K562 (cell line): Measurements from ENCODE around the gene MRPS33. TPM values are rescaled to one million over a fixed set of nuclear protein-coding genes. Genes with fewer than 3 reads are reported as not detected.
A peak's percentile ranks its signal among the peaks of the same experiment; 100 is the strongest.

Experiments
- BACH1 ChIP-seq: fragments of 200-800 bp; sonication (Bioruptor generic); IDR thresholded peaks from 2 replicates; pipeline ENCODE4 v1.6.1; 2016; ENCODE audit warnings: missing genetic modification characterization, missing compliant biosample characterization
- DMBX1 ChIP-seq: fragments of 250-450 bp; sonication (Bioruptor Pico); IDR thresholded peaks from 2 replicates; pipeline ENCODE4 v1.8.0; 2022; ENCODE audit warnings: inconsistent platforms, mild to moderate bottlenecking, moderate library complexity, borderline replicate concordance
- EZH2 ChIP-seq: IDR thresholded peaks from 2 replicates; pipeline ENCODE4 v1.6.1; 2012; ENCODE audit warnings: low read depth, mild to moderate bottlenecking, inconsistent platforms, low read length, borderline replicate concordance
- GABPA ChIP-seq: fragments of 200-800 bp; sonication (Bioruptor generic); conservative IDR thresholded peaks from 2 replicates; pipeline ENCODE4 v1.6.1; 2016; ENCODE audit warnings: low read depth, missing genetic modification characterization, missing compliant biosample characterization
- HOMEZ ChIP-seq: fragments of 250-450 bp; sonication (Bioruptor Pico); IDR thresholded peaks from 2 replicates; pipeline ENCODE4 v1.4.0; 2020; ENCODE audit warnings: mild to moderate bottlenecking, moderate library complexity
- MAZ ChIP-seq, 2 experiments: fragments of 450-650 bp in 1 of 2; sonication (generic) in 1 of 2; formaldehyde crosslinking; IDR thresholded peaks in 1 of 2; conservative IDR thresholded peaks in 1 of 2; 2 replicates each; pipeline versions ENCODE4 v1.4.0 to v1.5.0; 2020; ENCODE audit warnings: mild to moderate bottlenecking in 1 of 2, missing genetic modification reagents in 1 of 2
- MCM5 ChIP-seq: fragments of 450-650 bp; IDR thresholded peaks from 2 replicates; pipeline ENCODE4 v1.6.1; 2016; ENCODE audit warnings: low read depth
- MTF1 ChIP-seq: fragments of 250-450 bp; sonication (Bioruptor Pico); IDR thresholded peaks from 2 replicates; pipeline ENCODE4 v1.9.0; 2021; ENCODE audit warnings: moderate library complexity, mild to moderate bottlenecking, inconsistent platforms, borderline replicate concordance
- PCBP2 ChIP-seq: fragments of 200-400 bp; formaldehyde crosslinking; IDR thresholded peaks from 2 replicates; pipeline ENCODE4 v1.6.1; 2018; ENCODE audit warnings: low read length, low read depth, mild to moderate bottlenecking, moderate library complexity; ENCODE audit not compliant: poor library complexity, severe bottlenecking
- SRSF3 ChIP-seq: fragments of 200-400 bp; formaldehyde crosslinking; IDR thresholded peaks from 2 replicates; pipeline ENCODE4 v1.6.1; 2016; ENCODE audit warnings: mild to moderate bottlenecking, low read length, moderate library complexity; ENCODE audit not compliant: insufficient read depth
- TBP ChIP-seq: optimal IDR thresholded peaks from 2 replicates; pipeline ENCODE3; 2011; ENCODE audit warnings: low read depth, low read length, improper control_type of control experiment
- TCF3 ChIP-seq: sonication (generic); formaldehyde crosslinking; IDR thresholded peaks from 2 replicates; pipeline ENCODE4 v1.4.0; 2020; ENCODE audit warnings: mild to moderate bottlenecking, missing genetic modification reagents
- TEAD4 ChIP-seq, 2 experiments: sonication (generic) in 1 of 2; formaldehyde crosslinking in 1 of 2; IDR thresholded peaks; 2 replicates each; pipeline versions ENCODE4 v1.6.1 to v1.8.0; 2012 to 2022; ENCODE audit warnings: borderline replicate concordance in 1 of 2, inconsistent platforms in 1 of 2, low read length in 1 of 2, mild to moderate bottlenecking in 1 of 2, missing genetic modification reagents in 1 of 2
- THRAP3 ChIP-seq: fragments of 450-650 bp; IDR thresholded peaks from 2 replicates; pipeline ENCODE4 v1.6.1; 2016; ENCODE audit warnings: mild to moderate bottlenecking, inconsistent platforms, borderline replicate concordance
- ZHX1 ChIP-seq: fragments of 150-350 bp; conservative IDR thresholded peaks from 2 replicates; pipeline ENCODE4 v1.6.1; 2014; ENCODE audit warnings: low read length
- ZNF707 ChIP-seq: fragments of 250-450 bp; sonication (Bioruptor Pico); conservative IDR thresholded peaks from 2 replicates; pipeline ENCODE4 v1.8.0; 2022; ENCODE audit warnings: inconsistent platforms, mild to moderate bottlenecking, moderate library complexity
- polyA plus RNA-seq, 8 experiments: library from polyadenylated mRNA; depleted of rRNA in 4 of 8; stranded (reverse) in 5 of 8; unstranded in 3 of 8; fragments of >200 nt; fragmentation: Nextera tagmentation in 2 of 8; fragmentation: Illumina TruSeq in 1 of 8; extraction: Ambion mirVana in 2 of 8; extraction: Trizol in 1 of 8; gene quantifications; 2 replicates each; pipeline versions ENCODE4 v1.2.1 to v1.2.3, GENCODE V29; 2011 to 2014; ENCODE audit warnings: inconsistent platforms in 1 of 8, missing spikeins in 1 of 8
- total RNA-seq, 7 experiments: library from RNA; depleted of rRNA in 6 of 7; stranded (reverse); fragments of >200 nt in 6 of 7; fragmentation: Illumina TruSeq in 2 of 7; extraction: Trizol in 2 of 7; gene quantifications; 2 replicates each; pipeline versions ENCODE4 v1.2.1 to v1.2.3, GENCODE V29; 2011 to 2021; ENCODE audit warnings: low replicate concordance in 1 of 7
- TF ChIP-seq, protein P1 (sequence below): fragments of 250-450 bp; sonication (Bioruptor Pico); IDR thresholded peaks from 2 replicates; pipeline ENCODE4 v1.5.0; 2022; ENCODE audit warnings: mild to moderate bottlenecking
- TF ChIP-seq, protein P2 (sequence below): sonication (generic); formaldehyde crosslinking; IDR thresholded peaks from 2 replicates; pipeline ENCODE4 v1.9.0; 2022; ENCODE audit warnings: mild to moderate bottlenecking, missing genetic modification reagents

MRPS33 gene
- total and polyA plus RNA-seq, 9 of the 15 experiments (the other 6 are each of a cell fraction or from before 2014, with no cell fraction given), result 81.1 to 442 (median 149) TPM

DNA sequence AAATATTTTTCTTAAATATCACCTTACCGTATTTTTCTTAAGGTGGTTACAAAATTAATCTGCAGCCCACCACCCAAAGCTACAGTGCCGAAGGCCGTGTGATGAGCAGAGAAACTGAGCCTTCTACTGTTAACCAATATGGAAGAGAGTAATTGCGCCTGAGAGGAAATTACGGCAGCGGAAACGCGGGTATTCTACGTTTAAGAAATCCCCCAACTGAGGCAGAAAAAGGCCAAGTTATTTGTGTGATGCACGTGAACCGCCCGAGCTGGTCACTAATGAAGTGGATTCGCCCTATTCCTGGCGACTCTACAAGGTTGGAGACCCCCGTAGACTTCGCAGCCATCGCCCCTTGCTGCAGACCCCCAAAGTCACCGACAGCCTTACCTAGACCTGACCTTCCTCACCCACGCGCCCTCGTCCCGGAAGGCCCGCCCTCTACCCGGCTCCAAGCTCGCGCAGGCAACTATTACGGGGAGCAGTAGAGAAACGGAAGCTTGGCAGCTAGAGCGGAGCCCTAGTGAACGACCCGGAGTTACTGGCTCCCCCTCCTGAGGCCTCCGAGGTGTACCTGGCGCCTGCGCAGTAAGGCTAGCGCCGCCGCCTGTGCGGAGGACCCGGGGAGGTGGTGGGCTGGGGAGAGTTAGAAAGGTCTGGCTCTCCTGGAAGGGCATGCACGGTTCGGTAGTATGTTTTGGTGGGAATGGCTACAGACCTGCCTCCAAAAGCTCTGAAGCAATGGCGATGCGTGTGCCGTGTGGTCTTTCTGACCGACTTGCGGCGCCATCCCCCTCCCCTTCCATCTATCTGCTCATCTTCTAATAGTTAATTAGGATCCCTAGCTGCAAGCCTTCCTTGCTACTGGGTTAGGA lies at the start of gene MRPS33 (continued):
- 0 out of 2 replicates have a peak, but pooled peaks have one; percentile 54 for TF ChIP-seq HOMEZ (CRISPR knock-in tag)
- no peak for TF ChIP-seq MCM5
- no peak for TF ChIP-seq DMBX1 (CRISPR knock-in tag)
- TF ChIP-seq, protein P1, sequence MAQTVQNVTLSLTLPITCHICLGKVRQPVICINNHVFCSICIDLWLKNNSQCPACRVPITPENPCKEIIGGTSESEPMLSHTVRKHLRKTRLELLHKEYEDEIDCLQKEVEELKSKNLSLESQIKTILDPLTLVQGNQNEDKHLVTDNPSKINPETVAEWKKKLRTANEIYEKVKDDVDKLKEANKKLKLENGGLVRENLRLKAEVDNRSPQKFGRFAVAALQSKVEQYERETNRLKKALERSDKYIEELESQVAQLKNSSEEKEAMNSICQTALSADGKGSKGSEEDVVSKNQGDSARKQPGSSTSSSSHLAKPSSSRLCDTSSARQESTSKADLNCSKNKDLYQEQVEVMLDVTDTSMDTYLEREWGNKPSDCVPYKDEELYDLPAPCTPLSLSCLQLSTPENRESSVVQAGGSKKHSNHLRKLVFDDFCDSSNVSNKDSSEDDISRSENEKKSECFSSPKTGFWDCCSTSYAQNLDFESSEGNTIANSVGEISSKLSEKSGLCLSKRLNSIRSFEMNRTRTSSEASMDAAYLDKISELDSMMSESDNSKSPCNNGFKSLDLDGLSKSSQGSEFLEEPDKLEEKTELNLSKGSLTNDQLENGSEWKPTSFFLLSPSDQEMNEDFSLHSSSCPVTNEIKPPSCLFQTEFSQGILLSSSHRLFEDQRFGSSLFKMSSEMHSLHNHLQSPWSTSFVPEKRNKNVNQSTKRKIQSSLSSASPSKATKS, result peak; percentile 9; the same call in 1 of the 2 replicates
- peak; percentile 79; the same call in 1 of the 2 replicates for TF ChIP-seq ZHX1
- peak; percentile 27; the same call in 1 of the 2 replicates for TF ChIP-seq TCF3 (CRISPR knock-in tag)
- TF ChIP-seq TEAD4 (IDR thresholded peaks at IDR 0.05; ENCODE audit: low read length), result peak; percentile 52
- 0 out of 2 replicates have a peak, but pooled peaks have one; percentile 64 for TF ChIP-seq TEAD4 (CRISPR knock-in tag; IDR thresholded peaks at IDR 0.05; ENCODE audit: borderline replicate concordance)
- TF ChIP-seq GABPA (tag), result peak; percentile 99
- TF ChIP-seq THRAP3, result no peak
- no peak for TF ChIP-seq SRSF3
- TF ChIP-seq, protein P2, sequence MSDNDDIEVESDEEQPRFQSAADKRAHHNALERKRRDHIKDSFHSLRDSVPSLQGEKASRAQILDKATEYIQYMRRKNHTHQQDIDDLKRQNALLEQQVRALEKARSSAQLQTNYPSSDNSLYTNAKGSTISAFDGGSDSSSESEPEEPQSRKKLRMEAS (CRISPR knock-in tag), result peak; percentile 91
- no peak for TF ChIP-seq BACH1 (tag)
- peak; percentile 91 for TF ChIP-seq TBP
- TF ChIP-seq MAZ (CRISPR knock-in tag; conservative IDR thresholded peaks at IDR 0.05 in 1 of 2, IDR thresholded peaks at IDR 0.05 in 1 of 2), result peak; percentile 78 to 83
- TF ChIP-seq MTF1 (CRISPR knock-in tag), result no peak
- TF ChIP-seq PCBP2, result no peak
- TF ChIP-seq ZNF707, result no peak
- TF ChIP-seq EZH2, result no peak
